Measurements from ENCODE around the gene GPBAR1.
A peak's percentile ranks its signal among the peaks of the same experiment; 100 is the strongest.

Gene GPBAR1

GRCh38 chr2:218260742-218261422, at the start of gene GPBAR1:
Gene GPBAR1, plus strand, starts transcription at chr2:218261015. Its CDS starts 1,710 bp downstream, at chr2:218262725.
- peak within 1 kb of the TSS; percentile 26 for H3K9ac ChIP-seq (ENCODE audit: low read depth, low read length)
- no peak within 1 kb of the TSS for H3K4me3 ChIP-seq (ENCODE audit: low read depth, low read length)

GRCh38 chr2:218214116-218214515, 46.7 kb upstream of the GPBAR1 start:
- no peaks in the 10 kb centered on the region for H3K27me3 ChIP-seq (ENCODE audit: control insufficient read depth, insufficient read depth, low read length)
- no peak overlapping the region for H3K4me3 ChIP-seq (ENCODE audit: low read depth, low read length)
- H3K4me1 ChIP-seq (ENCODE audit: control insufficient read depth, insufficient read depth, low read length): peaks cover 9% of the 10 kb centered on the region
- no peaks in the 10 kb centered on the region for H3K36me3 ChIP-seq (ENCODE audit: control insufficient read depth, insufficient read depth, low read length)
- H3K9me3 ChIP-seq (ENCODE audit: control insufficient read depth, insufficient read depth, low read length): no peaks in the 10 kb centered on the region
- H3K9ac ChIP-seq (ENCODE audit: low read depth, low read length): no peak overlapping the region

More at GRCh38 chr2:218260742-218261422, at the start of gene GPBAR1:
- Histone ChIP-seq H3K9me3 (ENCODE audit: control insufficient read depth, insufficient read depth, low read length) (no peaks in the 10 kb centered on the region), H3K27me3 (ENCODE audit: control insufficient read depth, insufficient read depth, low read length) (no peaks in the 10 kb centered on the region), H3K36me3 (ENCODE audit: control insufficient read depth, insufficient read depth, low read length) (peaks cover 17% of the 10 kb centered on the region), H3K4me1 (ENCODE audit: control insufficient read depth, insufficient read depth, low read length) (peaks cover 11% of the 10 kb centered on the region)

GRCh38 chr2:218216336-218216673, 44.5 kb upstream of the GPBAR1 start:
- Histone ChIP-seq H3K4me1 (ENCODE audit: control insufficient read depth, insufficient read depth, low read length) (peaks cover 11% of the 10 kb centered on the region), H3K9ac (ENCODE audit: low read depth, low read length) (peak overlapping the region; percentile 28), H3K36me3 (ENCODE audit: control insufficient read depth, insufficient read depth, low read length) (no peaks in the 10 kb centered on the region), H3K9me3 (ENCODE audit: control insufficient read depth, insufficient read depth, low read length) (no peaks in the 10 kb centered on the region), H3K4me3 (ENCODE audit: low read depth, low read length) (peak overlapping the region; percentile 90), H3K27me3 (ENCODE audit: control insufficient read depth, insufficient read depth, low read length) (no peaks in the 10 kb centered on the region)

GRCh38 chr2:218216674-218217359, 44.0 kb upstream of the GPBAR1 start, which contains the start of gene ARPC2:
Gene ARPC2, plus strand, starts transcription at chr2:218217189. Its CDS starts 282 bp downstream, at chr2:218217471.
- peak within 1 kb of the TSS; percentile 97 for H3K9ac ChIP-seq (ENCODE audit: low read depth, low read length)
- H3K27me3 ChIP-seq (ENCODE audit: control insufficient read depth, insufficient read depth, low read length): no peaks in the 10 kb centered on the region
- peaks cover 11% of the 10 kb centered on the region for H3K4me1 ChIP-seq (ENCODE audit: control insufficient read depth, insufficient read depth, low read length)
- H3K4me3 ChIP-seq (ENCODE audit: low read depth, low read length): peak within 1 kb of the TSS; percentile 90
- H3K9me3 ChIP-seq (ENCODE audit: control insufficient read depth, insufficient read depth, low read length): no peaks in the 10 kb centered on the region
- H3K36me3 ChIP-seq (ENCODE audit: control insufficient read depth, insufficient read depth, low read length): no peaks in the 10 kb centered on the region

- Histone ChIP-seq H3K4me1 (ENCODE audit: control insufficient read depth, insufficient read depth, low read length) (peaks cover 11% of the 10 kb centered on the region), H3K4me3 (ENCODE audit: low read depth, low read length) (peak overlapping the region; percentile 90), H3K27me3 (ENCODE audit: control insufficient read depth, insufficient read depth, low read length) (no peaks in the 10 kb centered on the region), H3K9me3 (ENCODE audit: control insufficient read depth, insufficient read depth, low read length) (no peaks in the 10 kb centered on the region), H3K36me3 (ENCODE audit: control insufficient read depth, insufficient read depth, low read length) (no peaks in the 10 kb centered on the region), H3K9ac (ENCODE audit: low read depth, low read length) (peak overlapping the region; percentile 97)
Observed at GRCh38 chr2:218217360-218218267, 43.2 kb upstream of the GPBAR1 start.

GRCh38 chr2:218218268-218219185, 42.3 kb upstream of the GPBAR1 start:
- Histone ChIP-seq H3K27me3 (ENCODE audit: control insufficient read depth, insufficient read depth, low read length) (no peaks in the 10 kb centered on the region), H3K9me3 (ENCODE audit: control insufficient read depth, insufficient read depth, low read length) (no peaks in the 10 kb centered on the region), H3K4me1 (ENCODE audit: control insufficient read depth, insufficient read depth, low read length) (peaks cover 11% of the 10 kb centered on the region), H3K9ac (ENCODE audit: low read depth, low read length) (peak overlapping the region; percentile 97), H3K4me3 (ENCODE audit: low read depth, low read length) (peak overlapping the region; percentile 90), H3K36me3 (ENCODE audit: control insufficient read depth, insufficient read depth, low read length) (no peaks in the 10 kb centered on the region)

GRCh38 chr2:218219934-218220333, 40.9 kb upstream of the GPBAR1 start:
- H3K9ac ChIP-seq (ENCODE audit: low read depth, low read length): no peak overlapping the region
- H3K4me1 ChIP-seq (ENCODE audit: control insufficient read depth, insufficient read depth, low read length): peaks cover 11% of the 10 kb centered on the region

GRCh38 chr2:218221000-218221399, 39.8 kb upstream of the GPBAR1 start:
- Histone ChIP-seq H3K4me3 (ENCODE audit: low read depth, low read length) (no peak overlapping the region), H3K4me1 (ENCODE audit: control insufficient read depth, insufficient read depth, low read length) (peaks cover 10% of the 10 kb centered on the region), H3K36me3 (ENCODE audit: control insufficient read depth, insufficient read depth, low read length) (no peaks in the 10 kb centered on the region), H3K27me3 (ENCODE audit: control insufficient read depth, insufficient read depth, low read length) (no peaks in the 10 kb centered on the region), H3K9me3 (ENCODE audit: control insufficient read depth, insufficient read depth, low read length) (no peaks in the 10 kb centered on the region), H3K9ac (ENCODE audit: low read depth, low read length) (no peak overlapping the region)

More at GRCh38 chr2:218219934-218220333, 40.9 kb upstream of the GPBAR1 start:
- H3K4me3 ChIP-seq (ENCODE audit: low read depth, low read length): no peak overlapping the region
- H3K36me3 ChIP-seq (ENCODE audit: control insufficient read depth, insufficient read depth, low read length): no peaks in the 10 kb centered on the region
- H3K9me3 ChIP-seq (ENCODE audit: control insufficient read depth, insufficient read depth, low read length): no peaks in the 10 kb centered on the region
- no peaks in the 10 kb centered on the region for H3K27me3 ChIP-seq (ENCODE audit: control insufficient read depth, insufficient read depth, low read length)

GRCh38 chr2:218223046-218223445, 37.8 kb upstream of the GPBAR1 start:
- H3K36me3 ChIP-seq (ENCODE audit: control insufficient read depth, insufficient read depth, low read length): peaks cover 4% of the 10 kb centered on the region

GRCh38 chr2:218224186-218224585, 36.6 kb upstream of the GPBAR1 start:
- Histone ChIP-seq H3K9ac (ENCODE audit: low read depth, low read length) (no peak overlapping the region), H3K4me3 (ENCODE audit: low read depth, low read length) (no peak overlapping the region), H3K4me1 (ENCODE audit: control insufficient read depth, insufficient read depth, low read length) (peaks cover 2% of the 10 kb centered on the region), H3K36me3 (ENCODE audit: control insufficient read depth, insufficient read depth, low read length) (peaks cover 10% of the 10 kb centered on the region), H3K9me3 (ENCODE audit: control insufficient read depth, insufficient read depth, low read length) (no peaks in the 10 kb centered on the region), H3K27me3 (ENCODE audit: control insufficient read depth, insufficient read depth, low read length) (no peaks in the 10 kb centered on the region)

More at GRCh38 chr2:218223046-218223445, 37.8 kb upstream of the GPBAR1 start:
- Histone ChIP-seq H3K4me3 (ENCODE audit: low read depth, low read length) (no peak overlapping the region), H3K9me3 (ENCODE audit: control insufficient read depth, insufficient read depth, low read length) (no peaks in the 10 kb centered on the region), H3K4me1 (ENCODE audit: control insufficient read depth, insufficient read depth, low read length) (peaks cover 8% of the 10 kb centered on the region), H3K27me3 (ENCODE audit: control insufficient read depth, insufficient read depth, low read length) (no peaks in the 10 kb centered on the region), H3K9ac (ENCODE audit: low read depth, low read length) (no peak overlapping the region)

GRCh38 chr2:218226903-218227302, 33.9 kb upstream of the GPBAR1 start:
- Histone ChIP-seq H3K9ac (ENCODE audit: low read depth, low read length) (no peak overlapping the region), H3K36me3 (ENCODE audit: control insufficient read depth, insufficient read depth, low read length) (peaks cover 15% of the 10 kb centered on the region), H3K4me1 (ENCODE audit: control insufficient read depth, insufficient read depth, low read length) (no peaks in the 10 kb centered on the region), H3K27me3 (ENCODE audit: control insufficient read depth, insufficient read depth, low read length) (no peaks in the 10 kb centered on the region), H3K9me3 (ENCODE audit: control insufficient read depth, insufficient read depth, low read length) (no peaks in the 10 kb centered on the region), H3K4me3 (ENCODE audit: low read depth, low read length) (no peak overlapping the region)
